GM21717 (cell line): ENCODE measurements around the gene SORT1.
"Not testable (repeated sequence)": the region's sequence is repeated elsewhere in the genome, so short reads cannot be mapped to it uniquely, and the experiment has no call there.

Experiments used
- ATAC-seq: cut with Tn5 transposase; IDR thresholded peaks from one replicate; pipeline ENCODE4 v1.9.1; 2021; ENCODE audit warnings: mild to moderate bottlenecking, moderate library complexity; ENCODE audit not compliant: unreplicated experiment

SORT1 gene

GRCh38 chr1:109350182-109350581 is 47.5 kb downstream of the SORT1 start:
- no peak for ATAC-seq

DNA sequence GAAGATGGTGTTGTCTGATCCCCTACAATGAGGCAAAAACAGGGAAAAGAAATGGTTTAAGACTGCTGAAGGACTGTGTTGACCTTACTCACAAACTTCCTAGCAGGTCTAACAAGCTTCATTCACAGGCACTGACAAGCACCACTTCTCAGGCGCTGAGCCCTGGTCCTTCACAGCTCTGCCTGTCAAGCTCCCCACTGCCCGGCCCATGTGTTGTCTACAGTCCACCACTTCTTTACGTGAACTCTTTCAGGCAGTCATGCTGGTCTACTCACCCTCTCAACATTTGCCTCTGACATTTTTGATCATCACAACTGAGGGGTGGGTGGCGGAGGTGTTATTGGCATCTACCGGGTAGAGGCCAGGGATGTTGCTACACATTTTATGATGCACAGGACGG is 50.2 kb downstream of the SORT1 start:
- no peak for ATAC-seq

DNA sequence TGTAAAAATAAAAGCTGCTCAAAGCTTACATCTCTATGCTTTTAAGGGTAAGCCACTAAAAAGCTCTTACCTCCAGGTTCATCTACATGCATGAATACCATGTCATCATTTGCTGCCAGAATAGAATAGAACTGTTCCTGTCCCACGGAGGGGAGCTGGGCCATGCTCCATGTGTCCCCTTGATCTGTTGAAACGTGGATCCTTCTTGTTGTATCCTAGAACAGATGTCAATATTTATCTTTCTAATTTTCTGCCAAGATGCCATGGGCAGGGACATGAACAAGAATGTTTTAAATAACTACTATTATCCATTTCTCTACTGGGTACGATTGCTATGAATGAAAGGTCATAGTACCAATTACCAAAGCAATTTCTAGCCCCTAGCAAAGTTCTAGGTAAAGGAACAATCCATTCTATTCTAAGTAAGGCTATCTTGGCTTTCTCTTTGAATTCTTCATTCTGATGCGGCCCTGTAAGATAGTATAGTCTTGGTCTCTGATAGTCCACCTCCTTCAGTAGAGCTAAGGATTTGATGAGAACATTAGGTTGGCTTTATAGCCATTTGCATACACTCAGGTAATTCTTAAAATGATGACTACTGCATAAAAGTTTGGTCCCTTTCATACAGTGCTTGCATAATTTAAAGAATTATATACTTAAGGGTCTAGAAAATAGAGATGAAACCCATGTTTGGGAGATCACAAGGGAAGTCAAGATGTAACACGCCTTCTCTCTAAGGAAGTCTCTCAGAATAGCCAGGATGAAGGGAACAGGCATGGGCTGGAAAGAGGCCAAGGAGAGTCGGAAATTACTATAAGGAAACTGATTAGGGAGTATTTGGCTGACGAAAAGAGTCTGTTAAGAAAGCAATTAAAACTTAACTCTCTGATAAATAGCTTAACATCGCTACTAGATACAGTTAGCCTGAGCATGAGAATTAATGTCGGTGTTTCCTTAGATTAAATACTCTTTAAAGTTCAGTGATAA is 55.5 kb downstream of the SORT1 start:
- ATAC-seq: no peak

GRCh38 chr1:109338608-109339007 is 59.1 kb downstream of the SORT1 start:
- no peak for ATAC-seq

GRCh38 chr1:109338091-109338490 is 59.6 kb downstream of the SORT1 start:
- ATAC-seq: no peak

DNA sequence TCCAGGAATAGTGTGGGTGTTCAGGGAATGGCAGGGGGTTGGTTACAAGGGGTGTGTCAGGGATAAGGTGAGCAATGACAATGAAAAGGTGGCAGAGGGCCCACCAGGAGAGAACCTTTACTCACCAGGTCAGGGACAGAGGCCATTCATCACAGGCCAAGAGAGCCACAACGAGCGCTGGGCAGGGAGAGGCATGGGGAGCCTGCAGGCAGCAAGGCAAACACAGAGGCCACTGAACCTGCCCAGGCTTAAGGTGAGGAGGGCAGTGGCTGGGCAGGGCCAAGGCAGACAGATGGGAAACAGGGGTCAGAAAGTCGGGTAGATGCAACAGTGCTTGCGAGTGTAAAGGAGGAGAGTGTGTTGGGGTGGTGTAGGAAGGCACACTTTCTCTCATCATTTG is 62.6 kb downstream of the SORT1 start:
- no peak for ATAC-seq

- no peak for ATAC-seq
Measured at GRCh38 chr1:109331113-109331512, 66.6 kb downstream of the SORT1 start.

DNA sequence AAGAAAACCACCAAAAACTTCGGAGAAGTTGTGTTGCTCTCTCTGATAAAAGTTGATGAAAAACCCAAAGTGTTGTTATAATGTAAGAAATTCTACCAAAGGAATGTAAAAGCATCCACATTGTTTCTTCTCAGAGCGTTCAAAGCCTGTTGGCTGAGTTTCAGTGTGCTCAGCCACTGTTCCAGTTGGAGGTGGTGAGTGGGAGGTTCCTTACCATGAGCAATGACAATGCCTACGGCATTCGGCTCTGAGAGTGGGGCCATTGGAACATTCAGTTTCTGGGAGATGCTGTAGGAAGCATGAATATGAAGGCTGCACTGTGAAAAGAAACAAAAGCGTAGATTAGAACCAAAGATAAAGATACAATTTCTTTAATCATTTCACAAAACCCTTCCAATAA is 70.4 kb downstream of the SORT1 start:
- ATAC-seq: no peak

- ATAC-seq: no peak
Measured at GRCh38 chr1:109322974-109323373, 74.7 kb downstream of the SORT1 start.

GRCh38 chr1:109319114-109319513 is 78.6 kb downstream of the SORT1 start:
- ATAC-seq: no peak

DNA sequence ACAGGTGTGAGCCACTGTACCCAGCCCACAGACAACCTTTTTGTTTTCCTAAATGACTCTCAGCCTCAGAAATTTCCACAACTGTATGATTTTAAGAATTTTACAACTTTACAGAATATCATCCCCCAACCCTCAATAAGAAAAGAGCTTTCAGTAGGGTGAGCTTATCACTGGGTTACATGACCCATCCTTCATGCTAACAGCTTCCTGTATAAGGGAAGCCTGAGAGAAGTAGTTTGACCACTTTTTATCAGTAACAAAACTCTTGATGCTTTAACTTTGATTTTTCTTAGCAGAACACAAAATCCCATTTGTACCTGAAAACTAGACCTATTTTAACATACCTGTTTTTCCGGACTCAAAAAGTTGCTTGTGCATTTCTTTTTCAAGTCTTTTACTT is 81.2 kb downstream of the SORT1 start:
- ATAC-seq: no peak

DNA sequence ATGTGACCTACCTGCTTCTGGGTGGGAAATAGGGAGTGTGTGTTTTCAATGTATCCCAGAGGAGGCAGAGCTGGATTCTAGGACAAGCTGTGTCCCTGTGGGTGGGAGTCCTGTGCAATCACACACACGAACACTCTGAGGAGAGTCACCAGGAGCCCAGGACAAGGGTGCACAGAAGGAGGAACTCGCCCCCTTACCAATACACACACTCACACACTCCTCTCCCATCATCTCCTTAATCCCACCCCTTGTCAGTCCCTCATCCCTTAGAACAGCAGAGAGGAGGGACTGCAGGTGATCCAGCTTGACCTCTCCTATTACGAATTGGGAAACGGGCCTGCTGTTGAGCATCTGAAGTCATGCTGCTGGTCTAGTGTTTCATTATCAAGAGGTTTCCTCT is 82.4 kb downstream of the SORT1 start:
- no peak for ATAC-seq

DNA sequence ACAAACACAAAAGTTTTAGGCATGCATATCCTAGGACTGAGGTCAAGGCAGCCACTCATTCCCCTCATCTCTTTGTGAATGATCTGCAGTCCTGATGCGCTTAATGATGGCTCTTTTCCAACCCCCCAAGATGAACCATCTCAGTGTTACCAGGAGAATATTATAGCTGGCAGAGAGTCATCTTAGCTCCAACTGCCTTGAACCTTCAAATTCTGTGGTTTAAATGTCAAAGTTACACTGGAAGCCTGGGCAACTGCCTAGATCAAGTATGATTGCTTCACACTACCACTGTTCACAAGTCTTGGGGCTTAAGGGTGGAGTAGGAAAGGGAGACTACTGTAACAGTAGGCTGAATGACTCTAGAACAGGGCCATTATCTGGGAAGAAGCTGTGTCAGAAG is 82.9 kb downstream of the SORT1 start:
- no peak for ATAC-seq

- no peak for ATAC-seq
Measured at GRCh38 chr1:109312978-109313775, 84.5 kb downstream of the SORT1 start.

- no peak for ATAC-seq
Measured at GRCh38 chr1:109312246-109312645, 85.5 kb downstream of the SORT1 start.

GRCh38 chr1:109309347-109309746 is 88.4 kb downstream of the SORT1 start:
- ATAC-seq: no peak

GRCh38 chr1:109307274-109308021 is 90.3 kb downstream of the SORT1 start:
- no peak for ATAC-seq

DNA sequence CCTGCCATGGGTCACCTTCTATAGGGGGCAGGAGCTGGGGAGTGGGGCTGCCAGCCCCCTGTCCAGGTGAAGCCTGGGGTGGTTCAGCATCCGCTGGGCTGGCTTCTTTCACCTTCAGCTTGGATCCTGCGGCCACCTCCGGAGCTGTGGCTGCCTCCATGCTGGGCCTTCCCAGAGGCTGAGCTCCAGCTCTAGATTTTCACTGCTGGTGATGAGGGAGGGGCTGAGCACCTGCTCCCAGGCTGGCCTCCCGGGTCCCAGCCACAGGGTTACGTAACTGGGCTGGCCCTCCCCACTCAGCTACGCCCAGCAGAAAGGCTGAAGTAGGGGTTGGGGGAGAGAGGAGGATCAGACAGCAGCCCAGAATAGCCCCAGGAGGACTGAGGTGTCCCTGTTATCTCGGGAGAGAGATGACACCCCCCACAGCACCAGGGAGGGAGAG is 90.9 kb downstream of the SORT1 start, which contains the start of gene MYBPHL:
Gene MYBPHL, minus strand, starts transcription at position 180 of the 442 bp plus-strand sequence. Its CDS starts 20 bp downstream, at position 160.
- no peak for ATAC-seq

- not testable (repeated sequence) for ATAC-seq
Measured at GRCh38 chr1:109305991-109306390, 91.7 kb downstream of the SORT1 start.

DNA sequence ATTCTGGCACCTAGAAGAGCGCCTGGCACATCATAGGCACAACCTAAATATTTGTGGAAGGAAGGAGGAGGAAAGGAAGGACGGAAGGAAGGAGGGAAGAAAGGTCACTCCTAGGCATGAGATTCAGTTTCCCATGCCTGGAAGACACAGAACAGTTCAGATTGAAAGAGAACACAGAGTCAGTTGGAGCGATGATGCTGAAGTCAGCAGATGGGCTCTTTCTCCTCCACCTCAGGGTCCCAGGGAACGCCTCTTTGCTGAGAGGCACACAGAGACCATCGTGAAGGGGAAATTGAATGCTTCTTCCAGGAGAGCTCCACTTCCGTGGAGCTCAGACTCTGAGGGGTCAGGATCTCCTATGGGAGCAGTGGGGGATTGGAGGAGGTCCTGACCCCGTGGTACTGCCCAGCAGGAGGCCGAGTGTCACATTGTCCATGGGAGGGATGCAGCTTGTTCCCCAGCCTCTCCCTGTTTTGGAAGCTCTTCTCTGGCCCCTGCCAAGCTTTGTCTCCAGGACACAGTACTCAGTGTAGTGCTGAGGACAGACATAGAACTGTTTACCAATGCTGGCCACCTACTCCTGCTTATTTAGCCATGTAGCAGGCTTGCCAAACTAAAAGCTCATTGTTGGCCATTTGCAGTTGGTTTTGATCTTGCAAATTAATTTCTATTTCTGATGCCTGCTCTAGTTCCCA is 93.3 kb downstream of the SORT1 start:
- no peak for ATAC-seq
